Measurements from ENCODE around the gene MARCHF3.
"Not testable (repeated sequence)": the region's sequence is repeated elsewhere in the genome, so short reads cannot be mapped to it uniquely, and the experiment has no call there.

Gene MARCHF3

DNA sequence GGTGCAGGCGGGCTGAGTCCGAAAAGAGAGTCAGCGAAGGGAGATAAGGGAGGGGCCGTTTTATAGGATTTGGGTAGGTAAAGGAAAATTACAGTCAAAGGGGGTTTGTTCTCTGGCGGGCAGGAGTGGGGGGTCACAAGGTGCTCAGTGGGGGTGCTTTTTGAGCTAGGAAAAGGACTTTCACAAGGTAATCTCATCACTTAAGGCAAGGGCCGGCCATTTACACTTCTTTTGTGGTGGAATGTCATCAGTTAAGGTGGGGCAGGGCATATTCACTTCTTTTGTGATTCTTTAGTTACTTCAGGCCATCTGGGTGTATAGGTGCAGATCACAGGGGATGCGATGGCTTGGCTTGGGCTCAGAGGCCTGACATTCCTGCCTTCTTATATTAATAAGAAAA is 191.0 kb downstream of the MARCHF3 start:
- not testable (repeated sequence) for DNase-seq

- DNase-seq: peak; percentile 50
Measured at GRCh38 chr5:126837906-126838539, 192.3 kb downstream of the MARCHF3 start.

DNA sequence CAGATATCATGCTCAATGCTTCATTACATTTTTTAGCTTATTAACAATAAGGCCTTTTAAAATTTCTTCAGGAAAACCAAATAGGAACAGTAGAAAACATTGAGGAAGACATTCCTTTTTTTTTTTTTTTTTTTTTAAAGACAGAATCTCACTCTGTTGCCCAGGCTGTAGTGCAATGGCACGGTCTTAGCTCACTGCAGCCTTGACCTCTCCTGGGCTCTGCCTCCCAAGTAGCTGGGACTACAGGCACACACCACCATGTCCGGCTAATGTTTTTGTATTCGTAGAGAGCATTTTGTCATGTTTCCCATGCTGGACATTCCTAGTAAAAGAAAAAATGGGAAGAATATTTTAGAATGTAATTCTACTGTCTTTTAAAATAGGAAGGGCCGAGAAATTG is 193.1 kb downstream of the MARCHF3 start:
- no peak for DNase-seq

GRCh38 chr5:126836778-126837177 is 193.6 kb downstream of the MARCHF3 start:
- DNase-seq: no peak

GRCh38 chr5:126831156-126831555 is 199.2 kb downstream of the MARCHF3 start:
- no peak for DNase-seq

GRCh38 chr5:126830061-126830460 is 200.3 kb downstream of the MARCHF3 start:
- DNase-seq: no peak

DNA sequence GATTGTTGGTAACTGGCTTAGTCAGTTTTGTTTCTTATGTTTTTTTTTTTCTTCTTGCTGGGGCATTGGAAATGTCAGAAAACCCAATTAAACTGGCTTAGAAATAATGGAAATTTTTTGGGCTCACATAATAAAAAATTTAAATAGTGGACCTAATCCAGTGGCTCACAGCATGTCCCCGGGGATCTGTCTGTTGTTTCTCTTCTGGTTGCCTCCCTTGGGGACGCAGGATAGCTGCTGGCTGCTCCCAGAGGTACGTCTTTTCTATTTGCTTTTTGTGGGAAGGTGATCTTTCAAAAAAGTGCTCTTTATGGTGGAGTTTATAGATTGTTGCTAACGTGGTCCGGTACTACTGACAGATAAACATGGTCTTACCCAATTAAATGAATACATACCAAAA is 201.3 kb downstream of the MARCHF3 start:
- DNase-seq: no peak

- DNase-seq: no peak
Measured at GRCh38 chr5:126826619-126827215, 203.6 kb downstream of the MARCHF3 start.

- DNase-seq: no peak
Measured at GRCh38 chr5:126819253-126819652, 211.1 kb downstream of the MARCHF3 start.

- DNase-seq: no peak
Measured at GRCh38 chr5:126818736-126819135, 211.6 kb downstream of the MARCHF3 start.
